ENCODE measurements around the gene NDST1. TPM values are rescaled to one million over a fixed set of nuclear protein-coding genes. Genes with fewer than 3 reads are reported as not detected.

Gene NDST1
- total RNA-seq (2014; rRNA removed; shearing (Covaris generic)) (8.8 and 9.5 TPM in 2 replicates), total RNA-seq (2022) (26.6 and 28.4 TPM in 2 replicates), Bru-seq, nascent RNA (percentile 62 among the genes with signal in this experiment), BruChase-seq, experiment 1, labeled RNA remaining after a 6-hour chase (percentile 70 among the genes with signal in this experiment), BruChase-seq, experiment 2, labeled RNA remaining after a 2-hour chase (percentile 67 among the genes with signal in this experiment)
- long read RNA-seq, partial matches to known transcripts: 6 of 14 reads
- long read RNA-seq, other reads (novel, unspliced or antisense): 8 of 14 reads

DNA sequence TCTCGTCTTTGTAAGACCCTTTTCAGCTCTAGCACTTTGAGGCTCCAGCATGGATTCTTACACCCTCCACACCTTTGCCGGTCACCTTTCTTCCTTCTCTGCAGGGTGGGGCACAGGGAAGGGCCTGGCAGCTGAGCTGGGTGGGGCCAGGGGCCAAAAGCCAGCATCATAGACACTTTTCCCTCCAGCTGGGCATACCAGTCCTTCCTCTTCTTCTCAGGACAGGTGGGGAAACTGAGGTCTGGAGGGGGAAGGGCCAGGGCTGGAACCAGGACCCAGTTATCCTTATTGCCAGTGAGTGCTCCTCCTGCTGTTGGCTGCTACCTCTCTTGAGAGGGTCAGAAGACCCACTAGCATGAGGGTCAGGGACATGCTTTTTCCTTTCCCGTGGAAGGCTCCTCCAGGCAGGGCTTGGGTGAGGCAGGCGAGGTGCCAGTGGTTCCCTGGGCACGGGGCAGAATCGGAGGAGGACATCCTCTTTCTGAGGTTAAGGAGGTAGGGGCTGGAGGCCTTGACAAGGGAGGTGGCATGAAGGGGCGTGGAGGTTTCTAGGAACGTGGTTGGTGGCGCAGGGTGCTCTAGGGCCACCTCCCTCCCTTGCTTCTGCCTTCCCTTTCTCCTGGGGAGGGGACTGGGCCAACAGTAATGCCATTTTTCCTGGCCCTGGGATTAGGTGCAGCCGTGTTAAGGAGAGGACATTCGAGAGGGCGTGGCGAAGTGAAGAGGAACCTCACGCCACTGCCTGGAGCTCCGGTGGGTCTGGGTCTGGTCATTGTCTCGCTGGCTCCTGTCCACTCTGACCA lies at the start of gene NDST1:
NDST1 (plus strand) TSS at position 658 of the 803 bp plus-strand sequence. CDS start 13,124 bp downstream, outside the sequence.
- Histone ChIP-seq H3K27ac (ENCODE audit: low read depth, low read length, poor library complexity, severe bottlenecking) (no peak within 1 kb of the TSS), H3K9me3 (ENCODE audit: low read length) (no peaks in the 10 kb centered on the region), H4K20me1 (ENCODE audit: insufficient read depth, low read length) (peaks cover 4% of the 10 kb centered on the region; the same call in 1 of the 2 replicates), H3K36me3 (ENCODE audit: insufficient read depth, low read length) (no peaks in the 10 kb centered on the region), H3K4me3 (ENCODE audit: low read depth, low read length, poor library complexity, severe bottlenecking) (no peak within 1 kb of the TSS), H3K9me2 (ENCODE audit: insufficient read depth, low read length) (no peaks in the 10 kb centered on the region), H2AFZ (ENCODE audit: low read length) (no peak within 1 kb of the TSS), H3K4me1 (ENCODE audit: insufficient read depth, low read length, poor library complexity, severe bottlenecking) (peaks cover 4% of the 10 kb centered on the region), H3K79me2 (ENCODE audit: insufficient read depth, low read depth, low read length) (no peaks in the 10 kb centered on the region), H3K4me2 (ENCODE audit: low read length) (no peak within 1 kb of the TSS)
- POLR2A ChIA-PET: interaction anchor here (0.6 kb wide), 1 partner anchor 138 kb away, joined by 3 read pairs; no protein-coding TSS in a partner anchor
- DNase-seq (ENCODE audit: low spot score): no peak
- no TSS peak for BruUV-seq (replicated peaks)
- intact Hi-C loops (cut with micrococcal nuclease; ENCODE audit: unreplicated experiment): no loop called here
- TF ChIP-seq EZH2phosphoT487 (IDR thresholded peaks at IDR 0.05; ENCODE audit: borderline replicate concordance, low read depth, low read length): no peak
- TF ChIP-seq, protein P1, sequence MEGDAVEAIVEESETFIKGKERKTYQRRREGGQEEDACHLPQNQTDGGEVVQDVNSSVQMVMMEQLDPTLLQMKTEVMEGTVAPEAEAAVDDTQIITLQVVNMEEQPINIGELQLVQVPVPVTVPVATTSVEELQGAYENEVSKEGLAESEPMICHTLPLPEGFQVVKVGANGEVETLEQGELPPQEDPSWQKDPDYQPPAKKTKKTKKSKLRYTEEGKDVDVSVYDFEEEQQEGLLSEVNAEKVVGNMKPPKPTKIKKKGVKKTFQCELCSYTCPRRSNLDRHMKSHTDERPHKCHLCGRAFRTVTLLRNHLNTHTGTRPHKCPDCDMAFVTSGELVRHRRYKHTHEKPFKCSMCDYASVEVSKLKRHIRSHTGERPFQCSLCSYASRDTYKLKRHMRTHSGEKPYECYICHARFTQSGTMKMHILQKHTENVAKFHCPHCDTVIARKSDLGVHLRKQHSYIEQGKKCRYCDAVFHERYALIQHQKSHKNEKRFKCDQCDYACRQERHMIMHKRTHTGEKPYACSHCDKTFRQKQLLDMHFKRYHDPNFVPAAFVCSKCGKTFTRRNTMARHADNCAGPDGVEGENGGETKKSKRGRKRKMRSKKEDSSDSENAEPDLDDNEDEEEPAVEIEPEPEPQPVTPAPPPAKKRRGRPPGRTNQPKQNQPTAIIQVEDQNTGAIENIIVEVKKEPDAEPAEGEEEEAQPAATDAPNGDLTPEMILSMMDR (conservative IDR thresholded peaks at IDR 0.05; ENCODE audit: low read length): no peak
- CTCF ChIA-PET (ENCODE audit: unreplicated experiment): no interaction called here

DNA sequence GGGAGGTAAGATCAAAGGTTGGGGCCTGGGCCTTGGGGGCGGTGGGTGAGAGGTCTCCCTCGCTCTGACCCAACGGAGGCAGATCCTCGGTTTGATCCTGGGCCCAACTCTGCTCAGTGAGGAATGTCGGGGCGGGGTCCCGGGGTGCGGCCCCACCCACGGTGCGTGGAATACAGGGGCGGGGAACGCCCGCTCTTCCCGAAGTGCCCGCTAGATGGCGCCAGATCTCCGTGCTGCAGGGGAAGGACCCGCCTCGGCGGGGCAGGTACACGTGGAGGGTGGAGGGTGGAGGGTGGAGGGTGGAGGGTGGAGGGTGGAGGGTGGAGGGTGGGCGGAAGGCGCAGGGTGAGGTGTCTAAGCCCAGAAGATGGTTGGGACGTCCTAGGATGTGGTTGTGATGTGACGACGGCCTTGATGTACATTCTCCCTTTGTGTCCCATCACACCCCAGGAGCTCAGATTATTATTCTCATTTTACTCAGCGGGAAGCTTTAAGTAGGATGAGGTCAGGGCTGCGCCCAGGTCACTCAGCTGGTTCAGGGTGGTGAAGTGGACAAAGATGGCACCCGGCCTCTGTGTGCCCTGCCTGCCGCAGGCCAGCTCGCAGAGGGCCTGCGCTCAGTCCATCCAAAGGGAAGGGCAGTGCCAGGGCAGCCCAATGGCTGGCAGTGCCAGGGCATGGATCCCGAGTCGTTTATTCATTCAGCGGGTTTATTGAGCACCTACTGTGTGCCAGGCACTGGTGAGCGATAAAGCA lies 49.0 kb upstream of the NDST1 start:
- Histone ChIP-seq H2AFZ (ENCODE audit: low read length) (peak overlapping the region; percentile 46; the same call in 1 of the 2 replicates), H3K4me2 (ENCODE audit: low read length) (peak overlapping the region; percentile 63), H3K79me2 (ENCODE audit: insufficient read depth, low read depth, low read length) (no peaks in the 10 kb centered on the region), H3K36me3 (ENCODE audit: insufficient read depth, low read length) (no peaks in the 10 kb centered on the region), H3K9me2 (ENCODE audit: insufficient read depth, low read length) (no peaks in the 10 kb centered on the region), H3K4me1 (ENCODE audit: insufficient read depth, low read length, poor library complexity, severe bottlenecking) (peaks cover 71% of the 10 kb centered on the region), H3K4me3 (ENCODE audit: low read depth, low read length, poor library complexity, severe bottlenecking) (no peak overlapping the region), H3K27ac (ENCODE audit: low read depth, low read length, poor library complexity, severe bottlenecking) (peak overlapping the region; percentile 87), H3K9me3 (ENCODE audit: low read length) (no peaks in the 10 kb centered on the region), H4K20me1 (ENCODE audit: insufficient read depth, low read length) (no peaks in the 10 kb centered on the region)
- intact Hi-C loops (cut with micrococcal nuclease; ENCODE audit: unreplicated experiment): loop anchor here (1.0 to 2.0 kb wide), 5 partner anchors 64 to 388 kb away; partner anchors contain the start of gene IRGM
- peak; percentile 84 for DNase-seq (ENCODE audit: low spot score)
- no TSS peak for BruUV-seq (replicated peaks)
- ChIA-PET CTCF (ENCODE audit: unreplicated experiment) (interaction anchor here (0.5 to 2.4 kb wide), 10 partner anchors 14 to 378 kb away, joined by 3 to 10 read pairs (median 4); no protein-coding TSS in a partner anchor), POLR2A (interaction anchor here (0.5 to 1.6 kb wide), 12 partner anchors 17 to 244 kb away, joined by 3 to 7 read pairs (median 3); no protein-coding TSS in a partner anchor)
- TF ChIP-seq, protein P1 (conservative IDR thresholded peaks at IDR 0.05; ENCODE audit: low read length): peak; percentile 74
- TF ChIP-seq EZH2phosphoT487 (IDR thresholded peaks at IDR 0.05; ENCODE audit: borderline replicate concordance, low read depth, low read length): no peak
